ENCODE measurements around the gene NAALADL2.

The NAALADL2 gene

GRCh38 chr3:175001091-175001490 is 142.0 kb downstream of the NAALADL2 start:
- DNase-seq, result no peak

GRCh38 chr3:175002732-175003143 is 143.6 kb downstream of the NAALADL2 start:
- DNase-seq, result no peak

GRCh38 chr3:175003590-175003989 is 144.5 kb downstream of the NAALADL2 start:
- DNase-seq, result no peak

- DNase-seq, result no peak
Observed at GRCh38 chr3:175005193-175005592, 146.1 kb downstream of the NAALADL2 start.

GRCh38 chr3:175005881-175006280 is 146.7 kb downstream of the NAALADL2 start:
- DNase-seq, result no peak

GRCh38 chr3:175007306-175007705 is 148.2 kb downstream of the NAALADL2 start:
- no peak for DNase-seq

- no peak for DNase-seq
Observed at GRCh38 chr3:175009295-175009694, 150.2 kb downstream of the NAALADL2 start.

- DNase-seq, result no peak
Observed at GRCh38 chr3:175015056-175015635, 156.0 kb downstream of the NAALADL2 start.

GRCh38 chr3:175018946-175019727 is 160.0 kb downstream of the NAALADL2 start:
- no peak for DNase-seq

- DNase-seq, result no peak
Observed at GRCh38 chr3:175020101-175020500, 161.0 kb downstream of the NAALADL2 start.

GRCh38 chr3:175029828-175030227 is 170.7 kb downstream of the NAALADL2 start:
- DNase-seq, result no peak

- no peak for DNase-seq
Observed at GRCh38 chr3:175039875-175040274, 180.7 kb downstream of the NAALADL2 start.

GRCh38 chr3:175041369-175041768 is 182.2 kb downstream of the NAALADL2 start:
- no peak for DNase-seq

- DNase-seq, result no peak
Observed at GRCh38 chr3:175046601-175047000, 187.5 kb downstream of the NAALADL2 start.

- DNase-seq, result no peak
Observed at GRCh38 chr3:175047786-175048185, 188.7 kb downstream of the NAALADL2 start.

- no peak for DNase-seq
Observed at GRCh38 chr3:175057401-175057800, 198.3 kb downstream of the NAALADL2 start.

GRCh38 chr3:175059788-175060187 is 200.7 kb downstream of the NAALADL2 start:
- no peak for DNase-seq

GRCh38 chr3:175065497-175065896 is 206.4 kb downstream of the NAALADL2 start:
- DNase-seq, result no peak

- no peak for DNase-seq
Observed at GRCh38 chr3:175066617-175067415, 207.7 kb downstream of the NAALADL2 start.

- DNase-seq, result no peak
Observed at GRCh38 chr3:175068587-175068986, 209.5 kb downstream of the NAALADL2 start.

GRCh38 chr3:175070946-175071345 is 211.8 kb downstream of the NAALADL2 start:
- DNase-seq, result no peak

GRCh38 chr3:175073219-175073905 is 214.2 kb downstream of the NAALADL2 start:
- no peak for DNase-seq

- DNase-seq, result no peak
Observed at GRCh38 chr3:175075269-175075668, 216.1 kb downstream of the NAALADL2 start.
